ENCODE results near the gene ZNF200.

DNA sequence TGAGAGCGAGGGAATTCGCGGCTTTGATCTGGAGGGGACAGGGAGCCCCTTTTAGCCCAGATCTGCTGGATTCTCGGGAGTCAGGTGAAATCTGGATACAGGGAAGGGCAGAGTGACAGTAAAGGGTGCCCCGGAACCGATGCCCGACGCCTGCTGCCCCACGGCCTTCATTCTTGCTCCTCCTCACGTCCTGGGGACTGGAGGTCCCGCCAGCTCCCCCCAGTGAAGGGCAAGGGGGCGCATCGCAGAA, 46.4 kb downstream of the ZNF200 start:
- no peak for TF ChIP-seq POLR2A (IDR thresholded peaks at IDR 0.05)
- TF ChIP-seq, protein P1, sequence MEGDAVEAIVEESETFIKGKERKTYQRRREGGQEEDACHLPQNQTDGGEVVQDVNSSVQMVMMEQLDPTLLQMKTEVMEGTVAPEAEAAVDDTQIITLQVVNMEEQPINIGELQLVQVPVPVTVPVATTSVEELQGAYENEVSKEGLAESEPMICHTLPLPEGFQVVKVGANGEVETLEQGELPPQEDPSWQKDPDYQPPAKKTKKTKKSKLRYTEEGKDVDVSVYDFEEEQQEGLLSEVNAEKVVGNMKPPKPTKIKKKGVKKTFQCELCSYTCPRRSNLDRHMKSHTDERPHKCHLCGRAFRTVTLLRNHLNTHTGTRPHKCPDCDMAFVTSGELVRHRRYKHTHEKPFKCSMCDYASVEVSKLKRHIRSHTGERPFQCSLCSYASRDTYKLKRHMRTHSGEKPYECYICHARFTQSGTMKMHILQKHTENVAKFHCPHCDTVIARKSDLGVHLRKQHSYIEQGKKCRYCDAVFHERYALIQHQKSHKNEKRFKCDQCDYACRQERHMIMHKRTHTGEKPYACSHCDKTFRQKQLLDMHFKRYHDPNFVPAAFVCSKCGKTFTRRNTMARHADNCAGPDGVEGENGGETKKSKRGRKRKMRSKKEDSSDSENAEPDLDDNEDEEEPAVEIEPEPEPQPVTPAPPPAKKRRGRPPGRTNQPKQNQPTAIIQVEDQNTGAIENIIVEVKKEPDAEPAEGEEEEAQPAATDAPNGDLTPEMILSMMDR (IDR thresholded peaks at IDR 0.05) = no peak

Data from lower leg skin (tissue), 3 donors.